ENCODE measurements around the gene LYPLA2.
A peak's percentile ranks its signal among the peaks of the same experiment; 100 is the strongest.

The LYPLA2 gene

GRCh38 chr1:23768733-23769132, 22.2 kb upstream of the LYPLA2 start:
- DNase-seq (ENCODE audit: low read depth) = no peak
- no peak for TF ChIP-seq CTCF (IDR thresholded peaks at IDR 0.05; ENCODE audit: low read depth, low read length, missing control alignments)

GRCh38 chr1:23772049-23772853, 18.7 kb upstream of the LYPLA2 start:
- peak; percentile 98 for TF ChIP-seq CTCF (IDR thresholded peaks at IDR 0.05; ENCODE audit: low read depth, low read length, missing control alignments)
- DNase-seq (ENCODE audit: low read depth) = peak; percentile 55
- no peak overlapping the region for H3K4me3 ChIP-seq (ENCODE audit: low read depth, low read length)

More at GRCh38 chr1:23768733-23769132, 22.2 kb upstream of the LYPLA2 start:
- no peak overlapping the region for H3K4me3 ChIP-seq (ENCODE audit: low read depth, low read length)

- H3K4me3 ChIP-seq (ENCODE audit: low read depth, low read length) = no peak overlapping the region
- no peak for TF ChIP-seq CTCF (IDR thresholded peaks at IDR 0.05; ENCODE audit: low read depth, low read length, missing control alignments)
- DNase-seq (ENCODE audit: low read depth) = no peak
These were observed 18.1 kb upstream of the LYPLA2 start for GRCh38 chr1:23772854-23773242.

GRCh38 chr1:23774174-23774880, 16.6 kb upstream of the LYPLA2 start:
- no peak for TF ChIP-seq CTCF (IDR thresholded peaks at IDR 0.05; ENCODE audit: low read depth, low read length, missing control alignments)

GRCh38 chr1:23776217-23776616, 14.7 kb upstream of the LYPLA2 start:
- no peak overlapping the region for H3K4me3 ChIP-seq (ENCODE audit: low read depth, low read length)
- TF ChIP-seq CTCF (IDR thresholded peaks at IDR 0.05; ENCODE audit: low read depth, low read length, missing control alignments) = no peak
- DNase-seq (ENCODE audit: low read depth) = no peak

More at GRCh38 chr1:23774174-23774880, 16.6 kb upstream of the LYPLA2 start:
- no peak overlapping the region for H3K4me3 ChIP-seq (ENCODE audit: low read depth, low read length)
- no peak for DNase-seq (ENCODE audit: low read depth)

GRCh38 chr1:23777979-23778814, 12.7 kb upstream of the LYPLA2 start, which contains the start of gene PITHD1:
Gene PITHD1, plus strand, starts transcription at chr1:23778418. Its CDS starts 98 bp downstream, at chr1:23778516.
- TF ChIP-seq CTCF (IDR thresholded peaks at IDR 0.05; ENCODE audit: low read depth, low read length, missing control alignments) = no peak
- peak within 1 kb of the TSS; percentile 70 for H3K4me3 ChIP-seq (ENCODE audit: low read depth, low read length)
- DNase-seq (ENCODE audit: low read depth) = peak; percentile 61

All from GM12864 (cell line).